Motor neuron (in vitro differentiated cells): ENCODE data around the gene PLEKHG4B. TPM values are rescaled to one million over a fixed set of nuclear protein-coding genes. Genes with fewer than 3 reads are reported as not detected.
A peak's percentile ranks its signal among the peaks of the same experiment; 100 is the strongest.

Experiments
- ATAC-seq, 8 experiments: fragments of 200-7000 bp; cut with Tn5 transposase; replicated peaks in 6 of 8; 2 replicates each; pipeline ENCODE4 v1.8.0; 2021; ENCODE audit warnings: mild to moderate bottlenecking in 8 of 8, moderate library complexity in 8 of 8
- H3K27ac ChIP-seq, 2 donors: fragments of 250-450 bp; sonication (Bioruptor Pico); 2 replicates each; pipeline ENCODE4 v1.9.0; 2021; ENCODE audit warnings: antibody characterized with exemption in 2 of 2, mild to moderate bottlenecking in 2 of 2, moderate library complexity in 1 of 2
- H3K4me1 ChIP-seq, 2 donors: fragments of 250-450 bp; sonication (Bioruptor Pico); replicated peaks in 1 of 2; 2 replicates each; pipeline ENCODE4 v1.6.1; 2021; ENCODE audit warnings: antibody characterized with exemption in 2 of 2, mild to moderate bottlenecking in 2 of 2, moderate library complexity in 1 of 2
- H3K4me3 ChIP-seq, 5 donors: fragments of 250-450 bp; sonication (Bioruptor Pico); 2 replicates each; pipeline ENCODE4 v1.9.0; 2021; ENCODE audit warnings: antibody characterized with exemption in 5 of 5, mild to moderate bottlenecking in 5 of 5, moderate library complexity in 4 of 5
- WGBS, 10 experiments: fragments of 450-650 bp; shearing (Covaris generic); methylation state at CpG; one replicate each; pipeline ENCODE4 v1.0.0; 2022; 5-methylcytosine and 5-hydroxymethylcytosine counted together
- in situ Hi-C, 9 experiments: fragments of 400-800 bp; cut with MboI; loops; one replicate each; pipeline ENCODE4 v1.15.0; 2021; ENCODE audit warnings: low sequenced_read_pairs in 9 of 9, low pct_unique_long_range_greater_than_20kb in 2 of 9; ENCODE audit not compliant: unreplicated experiment in 9 of 9
- total RNA-seq, 8 experiments: library from RNA; unstranded; fragments of 300-600 nt; gene quantifications; 2 replicates each; pipeline versions ENCODE4 v1.2.3 to v1.2.4, GENCODE V29; 2022

PLEKHG4B gene
- total RNA-seq, 8 experiments from 2014 or later, result 0.09 to 7.3 (median 3.2) TPM

- ATAC-seq, result no peak
- in situ Hi-C loops, result no loop called here
- Histone ChIP-seq H3K4me1 (peaks cover 20 to 21% of the 10 kb centered on the region in 2 donors), H3K27ac (no peak overlapping the region), H3K4me3 (no peak overlapping the region)
- WGBS, 10 experiments, result 41 to 100% (median 89%) methylated on average over 3 to 10 of the region's 14 CpGs; no CpG with 5 or more reads in 3 of the 10 experiments
Measured at GRCh38 chr5:109826-110225, 17.9 kb downstream of the PLEKHG4B start.

GRCh38 chr5:110270-110888, 18.4 kb downstream of the PLEKHG4B start:
- no peak overlapping the region for H3K27ac ChIP-seq
- in situ Hi-C loops, result no loop called here
- H3K4me1 ChIP-seq, result peaks cover 15 to 17% of the 10 kb centered on the region in 2 donors
- H3K4me3 ChIP-seq, result no peak overlapping the region
- ATAC-seq, result no peak
- 59 to 100% (median 77%) methylated on average over 1 to 11 of the region's 26 CpGs; no CpG with 5 or more reads in 4 of the 10 experiments for WGBS, 10 experiments

GRCh38 chr5:111171-111570, 19.2 kb downstream of the PLEKHG4B start:
- Histone ChIP-seq H3K27ac (no peak overlapping the region), H3K4me3 (no peak overlapping the region), H3K4me1 (peaks cover 7 to 9% of the 10 kb centered on the region in 2 donors)
- in situ Hi-C loops, result no loop called here
- WGBS, 10 experiments, result 83 to 94% methylated on average over 1 to 3 of the region's 5 CpGs; no CpG with 5 or more reads in 8 of the 10 experiments
- ATAC-seq, result no peak

- no peak for ATAC-seq
- Histone ChIP-seq H3K4me1 (no peaks in the 10 kb centered on the region), H3K4me3 (no peak overlapping the region), H3K27ac (no peak overlapping the region)
- 0 to 100% (median 90%) methylated on average over 1 to 5 of the region's 5 CpGs; no CpG with 5 or more reads in 1 of the 10 experiments for WGBS, 10 experiments
- in situ Hi-C loops, result no loop called here
Measured at GRCh38 chr5:119486-120097, 27.6 kb downstream of the PLEKHG4B start.

- Histone ChIP-seq H3K27ac (no peak overlapping the region), H3K4me3 (no peak overlapping the region), H3K4me1 (no peaks in the 10 kb centered on the region)
- no peak for ATAC-seq
- in situ Hi-C loops, result no loop called here
- WGBS, 10 experiments, result 16 to 100% (median 86%) methylated on average over 1 to 4 of the region's 4 CpGs
Measured at GRCh38 chr5:121432-121831, 29.5 kb downstream of the PLEKHG4B start.

GRCh38 chr5:125815-126214, 33.8 kb downstream of the PLEKHG4B start:
- in situ Hi-C loops, result no loop called here
- peaks cover 8 to 18% of the 10 kb centered on the region in 2 donors for H3K4me1 ChIP-seq
- 25 to 100% (median 84%) methylated on average over 1 of the region's 1 CpG for WGBS, 10 experiments
- no peak overlapping the region for H3K27ac ChIP-seq
- H3K4me3 ChIP-seq, result no peak overlapping the region
- no peak for ATAC-seq

GRCh38 chr5:126806-127205, 34.8 kb downstream of the PLEKHG4B start:
- in situ Hi-C loops, result no loop called here
- H3K27ac ChIP-seq, result no peak overlapping the region
- no peak overlapping the region for H3K4me3 ChIP-seq
- H3K4me1 ChIP-seq, result peaks cover 10 to 20% of the 10 kb centered on the region in 2 donors
- WGBS, 10 experiments, result 0 to 100% (median 83%) methylated on average over 1 to 7 of the region's 7 CpGs; no CpG with 5 or more reads in 2 of the 10 experiments
- no peak for ATAC-seq

GRCh38 chr5:127886-128285, 35.9 kb downstream of the PLEKHG4B start:
- in situ Hi-C loops, result no loop called here
- H3K4me3 ChIP-seq, result no peak overlapping the region
- WGBS, 10 experiments, result 0 to 100% (median 60%) methylated on average over 1 to 2 of the region's 2 CpGs
- H3K4me1 ChIP-seq, result peaks cover 10 to 20% of the 10 kb centered on the region in 2 donors
- ATAC-seq, result no peak
- H3K27ac ChIP-seq, result no peak overlapping the region

GRCh38 chr5:128446-128845, 36.5 kb downstream of the PLEKHG4B start:
- H3K4me1 ChIP-seq, result peaks cover 10 to 20% of the 10 kb centered on the region in 2 donors

GRCh38 chr5:129148-129547, 37.2 kb downstream of the PLEKHG4B start:
- 0 to 86% (median 18%) methylated on average over 1 to 2 of the region's 2 CpGs; no CpG with 5 or more reads in 2 of the 10 experiments for WGBS, 10 experiments
- no peak for ATAC-seq
- Histone ChIP-seq H3K4me3 (no peak overlapping the region), H3K4me1 (peaks cover 10 to 20% of the 10 kb centered on the region in 2 donors), H3K27ac (peak overlapping the region in 1 of 2 donors; percentile 47)
- in situ Hi-C loops, result no loop called here

More at GRCh38 chr5:128446-128845, 36.5 kb downstream of the PLEKHG4B start:
- 40 to 100% (median 100%) methylated on average over 1 to 2 of the region's 2 CpGs; no CpG with 5 or more reads in 3 of the 10 experiments for WGBS, 10 experiments
- no peak overlapping the region for H3K4me3 ChIP-seq
- ATAC-seq, result no peak
- in situ Hi-C loops, result no loop called here
- no peak overlapping the region for H3K27ac ChIP-seq

GRCh38 chr5:129820-130219, 37.9 kb downstream of the PLEKHG4B start:
- no peak overlapping the region for H3K4me3 ChIP-seq
- peak overlapping the region in 1 of 2 donors; percentile 47 for H3K27ac ChIP-seq
- peaks cover 10 to 20% of the 10 kb centered on the region in 2 donors for H3K4me1 ChIP-seq
- in situ Hi-C loops, result no loop called here
- peak in 7 of 8 experiments; percentile 36 to 73 (median 60) for ATAC-seq

- in situ Hi-C loops, result no loop called here
- peak in 7 of 8 experiments; percentile 23 to 90 (median 84) for ATAC-seq
- Histone ChIP-seq H3K27ac (peak overlapping the region in 1 of 2 donors; percentile 25), H3K4me1 (peaks cover 10 to 20% of the 10 kb centered on the region in 2 donors), H3K4me3 (no peak overlapping the region)
- WGBS, 10 experiments, result 0 to 25% (median 5%) methylated on average over 1 to 4 of the region's 4 CpGs; no CpG with 5 or more reads in 1 of the 10 experiments
Measured at GRCh38 chr5:130601-131131, 38.7 kb downstream of the PLEKHG4B start.

- in situ Hi-C loops, result no loop called here
- H3K4me1 ChIP-seq, result no peaks in the 10 kb centered on the region
- no peak overlapping the region for H3K27ac ChIP-seq
- peak in 1 of 8 experiments; percentile 33 for ATAC-seq
- H3K4me3 ChIP-seq, result no peak overlapping the region
- 28 to 100% (median 80%) methylated on average over 1 to 5 of the region's 5 CpGs; no CpG with 5 or more reads in 3 of the 10 experiments for WGBS, 10 experiments
Measured at GRCh38 chr5:136901-137300, 44.9 kb downstream of the PLEKHG4B start.
